OCI-LY7 (cell line): ENCODE data around the gene CALD1. TPM values are rescaled to one million over a fixed set of nuclear protein-coding genes. Genes with fewer than 3 reads are reported as not detected.

Experiments used
- BruUV-seq: library from RNA; stranded (reverse); fragments of 400-500 nt; replicated peaks from 2 replicates; lab custom pipeline; 2021; lab: Mats Ljungman, UMichigan
- CTCF ChIA-PET: fragments of 300-600 bp; sonication (Branson Sonifier 250); formaldehyde crosslinking; loops from one replicate; lab custom pipeline; 2022; ENCODE audit warnings: antibody characterized with exemption; ENCODE audit not compliant: unreplicated experiment; lab: Charles Lee
- POLR2A ChIA-PET: fragments of 300-600 bp; sonication (Branson Sonifier 250); formaldehyde crosslinking; loops from one replicate; lab custom pipeline; 2022; ENCODE audit warnings: antibody characterized with exemption; lab: Charles Lee
- DNase-seq: peaks from one replicate; pipeline ENCODE4 v3.0.0-alpha.2; 2015; ENCODE audit warnings: low spot score
- H2AFZ ChIP-seq: fragments of 200-600 bp; sonication (generic), shearing (Covaris generic); 2 replicates; pipeline ENCODE4 v1.6.1; 2014; ENCODE audit warnings: mild to moderate bottlenecking, antibody characterized with exemption, low read length, moderate library complexity
- H3K27ac ChIP-seq: fragments of 200-600 bp; sonication (generic); 2 replicates; pipeline ENCODE4 v1.5.1; 2014; ENCODE audit warnings: mixed run types, low read depth, mild to moderate bottlenecking, moderate library complexity, low read length, inconsistent platforms; ENCODE audit not compliant: poor library complexity, severe bottlenecking
- H3K36me3 ChIP-seq: fragments of 200-600 bp; sonication (generic); 2 replicates; pipeline ENCODE4 v1.6.1; 2014; ENCODE audit warnings: mild to moderate bottlenecking, antibody characterized with exemption, low read length, moderate library complexity, mixed read lengths; ENCODE audit not compliant: insufficient read depth
- H3K4me1 ChIP-seq: fragments of 200-600 bp; sonication (generic); 2 replicates; pipeline ENCODE4 v1.5.1; 2014; ENCODE audit warnings: mild to moderate bottlenecking, low read length; ENCODE audit not compliant: insufficient read depth, poor library complexity, severe bottlenecking
- H3K4me2 ChIP-seq: fragments of 200-600 bp; sonication (generic); 2 replicates; pipeline ENCODE4 v1.6.1; 2014; ENCODE audit warnings: mild to moderate bottlenecking, low read length
- H3K4me3 ChIP-seq: fragments of 200-600 bp; sonication (generic); 2 replicates; pipeline ENCODE4 v1.5.1; 2014; ENCODE audit warnings: mild to moderate bottlenecking, low read depth, low read length; ENCODE audit not compliant: poor library complexity, severe bottlenecking
- H3K79me2 ChIP-seq: fragments of 200-600 bp; sonication (generic); 2 replicates; pipeline ENCODE4 v1.6.1; 2016; ENCODE audit warnings: low read depth, mild to moderate bottlenecking, low read length, moderate library complexity, mixed read lengths; ENCODE audit not compliant: insufficient read depth
- H3K9me2 ChIP-seq: fragments of 200-600 bp; sonication (generic); 2 replicates; pipeline ENCODE4 v1.6.1; 2016; ENCODE audit warnings: mild to moderate bottlenecking, low read length, mixed read lengths; ENCODE audit not compliant: insufficient read depth
- H3K9me3 ChIP-seq: fragments of 200-600 bp; sonication (generic); 2 replicates; pipeline ENCODE4 v1.6.1; 2014; ENCODE audit warnings: mild to moderate bottlenecking, mixed run types, low read length, mixed read lengths
- H4K20me1 ChIP-seq: fragments of 200-600 bp; sonication (generic); 2 replicates; pipeline ENCODE4 v1.6.1; 2014; ENCODE audit warnings: mild to moderate bottlenecking, antibody characterized with exemption, low read length, moderate library complexity, mixed read lengths; ENCODE audit not compliant: insufficient read depth
- CTCF ChIP-seq: fragments of 200-600 bp; sonication (generic); conservative IDR thresholded peaks from 2 replicates; pipeline ENCODE4 v1.5.1; 2014; ENCODE audit warnings: mild to moderate bottlenecking, antibody characterized with exemption, low read length, moderate library complexity, mixed read lengths
- EZH2phosphoT487 ChIP-seq: fragments of 200-600 bp; sonication (generic); IDR thresholded peaks from 2 replicates; pipeline ENCODE4 v1.6.1; 2018; ENCODE audit warnings: low read depth, borderline replicate concordance, mild to moderate bottlenecking, mixed run types, antibody characterized with exemption, low read length, moderate library complexity, mixed read lengths
- intact Hi-C: fragments of 100-400 bp; cut with micrococcal nuclease; formaldehyde crosslinking; loops from one replicate; pipeline ENCODE4 v1.10.0; 2022; ENCODE audit not compliant: unreplicated experiment
- total RNA-seq, 2 experiments: library from RNA; depleted of rRNA in 1 of 2; stranded (reverse); fragments of >200 nt in 1 of 2; shearing (Covaris generic) in 1 of 2; gene quantifications; 2 replicates each; pipeline ENCODE4 v1.2.3, GENCODE V29; 2014 to 2022

CALD1 gene
- total RNA-seq, 2 experiments from 2014 or later, result 0.25 to 0.49 TPM

- H3K79me2 ChIP-seq, result no peaks in the 10 kb centered on the region
- DNase-seq, result no peak
- intact Hi-C loops, result loop anchor here (5.0 to 10.0 kb wide), 2 partner anchors 78 to 506 kb away; no protein-coding TSS in a partner anchor
- H3K27ac ChIP-seq, result no peak overlapping the region
- no peak overlapping the region for H3K4me2 ChIP-seq
- H3K9me2 ChIP-seq, result no peaks in the 10 kb centered on the region
- no peaks in the 10 kb centered on the region for H3K4me1 ChIP-seq
- H3K36me3 ChIP-seq, result no peaks in the 10 kb centered on the region
- no peak overlapping the region for H2AFZ ChIP-seq
- no peaks in the 10 kb centered on the region for H3K9me3 ChIP-seq
- ChIA-PET CTCF (no interaction called here), POLR2A (interaction anchor here (1.2 to 1.4 kb wide), 2 partner anchors 10 to 174 kb away, joined by 3 read pairs; no protein-coding TSS in a partner anchor)
- TF ChIP-seq CTCF (no peak), EZH2phosphoT487 (no peak)
- H3K4me3 ChIP-seq, result no peak overlapping the region
- H4K20me1 ChIP-seq, result no peaks in the 10 kb centered on the region
- no TSS peak for BruUV-seq
Observed at GRCh38 chr7:134940729-134941128, 161.3 kb downstream of the CALD1 start.

GRCh38 chr7:134941185-134941900 is 161.9 kb downstream of the CALD1 start:
- BruUV-seq, result no TSS peak
- POLR2A ChIA-PET, result interaction anchor here (1.2 to 1.4 kb wide), 2 partner anchors 11 to 174 kb away, joined by 3 read pairs; no protein-coding TSS in a partner anchor
- DNase-seq, result no peak
- Histone ChIP-seq H2AFZ (no peak overlapping the region), H4K20me1 (no peaks in the 10 kb centered on the region), H3K4me1 (no peaks in the 10 kb centered on the region), H3K9me2 (no peaks in the 10 kb centered on the region), H3K79me2 (no peaks in the 10 kb centered on the region), H3K9me3 (no peaks in the 10 kb centered on the region), H3K27ac (no peak overlapping the region), H3K36me3 (no peaks in the 10 kb centered on the region), H3K4me3 (no peak overlapping the region), H3K4me2 (no peak overlapping the region)
- CTCF ChIA-PET, result no interaction called here
- TF ChIP-seq EZH2phosphoT487 (no peak), CTCF (no peak)
- intact Hi-C loops, result loop anchor here (5.0 to 10.0 kb wide), 2 partner anchors 79 to 507 kb away; no protein-coding TSS in a partner anchor

- H4K20me1 ChIP-seq, result no peaks in the 10 kb centered on the region
- ChIA-PET POLR2A (no interaction called here), CTCF (no interaction called here)
- no peaks in the 10 kb centered on the region for H3K9me2 ChIP-seq
- intact Hi-C loops, result loop anchor here (5.0 to 10.0 kb wide), 2 partner anchors 80 to 507 kb away; no protein-coding TSS in a partner anchor
- no peak overlapping the region for H2AFZ ChIP-seq
- BruUV-seq, result no TSS peak
- TF ChIP-seq CTCF (no peak), EZH2phosphoT487 (no peak)
- no peaks in the 10 kb centered on the region for H3K36me3 ChIP-seq
- no peaks in the 10 kb centered on the region for H3K79me2 ChIP-seq
- H3K4me1 ChIP-seq, result no peaks in the 10 kb centered on the region
- DNase-seq, result no peak
- H3K9me3 ChIP-seq, result no peaks in the 10 kb centered on the region
- no peak overlapping the region for H3K27ac ChIP-seq
- no peak overlapping the region for H3K4me3 ChIP-seq
- no peak overlapping the region for H3K4me2 ChIP-seq
Observed at GRCh38 chr7:134941952-134942351, 162.5 kb downstream of the CALD1 start.
